ENCODE measurements around the gene CCDC69.
"Not testable (repeated sequence)": the region's sequence is repeated elsewhere in the genome, so short reads cannot be mapped to it uniquely, and the experiment has no call there.

CCDC69 gene

GRCh38 chr5:151196556-151197290 lies 27.2 kb downstream of the CCDC69 start:
- no peak for DNase-seq

GRCh38 chr5:151195622-151196021 lies 28.3 kb downstream of the CCDC69 start:
- DNase-seq: no peak

- no peak for DNase-seq
These were observed 31.3 kb downstream of the CCDC69 start for GRCh38 chr5:151192626-151193025.

- DNase-seq: no peak
These were observed 32.2 kb downstream of the CCDC69 start for GRCh38 chr5:151191661-151192060.

- DNase-seq: no peak
These were observed 34.7 kb downstream of the CCDC69 start for GRCh38 chr5:151189151-151189550.

- DNase-seq: no peak
These were observed 37.4 kb downstream of the CCDC69 start for GRCh38 chr5:151186538-151186937.

- no peak for DNase-seq
These were observed 37.8 kb downstream of the CCDC69 start for GRCh38 chr5:151186052-151186451.

GRCh38 chr5:151184316-151185042 lies 39.4 kb downstream of the CCDC69 start:
- no peak for DNase-seq

GRCh38 chr5:151183456-151184245 lies 40.2 kb downstream of the CCDC69 start:
- DNase-seq: no peak

- DNase-seq: no peak
These were observed 40.9 kb downstream of the CCDC69 start for GRCh38 chr5:151182976-151183375.

- no peak for DNase-seq
These were observed 41.4 kb downstream of the CCDC69 start for GRCh38 chr5:151182524-151182900.

- DNase-seq: no peak
These were observed 41.9 kb downstream of the CCDC69 start for GRCh38 chr5:151181818-151182523.

GRCh38 chr5:151180291-151180690 lies 43.6 kb downstream of the CCDC69 start:
- DNase-seq: no peak

GRCh38 chr5:151179489-151179840 lies 44.4 kb downstream of the CCDC69 start:
- DNase-seq: no peak

GRCh38 chr5:151178777-151179488 lies 45.0 kb downstream of the CCDC69 start:
- no peak for DNase-seq

GRCh38 chr5:151178372-151178771 lies 45.5 kb downstream of the CCDC69 start:
- no peak for DNase-seq

- DNase-seq: not testable (repeated sequence)
These were observed 47.6 kb downstream of the CCDC69 start for GRCh38 chr5:151176268-151176667.

GRCh38 chr5:151174612-151175101 lies 49.2 kb downstream of the CCDC69 start:
- no peak for DNase-seq

- no peak for DNase-seq
These were observed 49.9 kb downstream of the CCDC69 start for GRCh38 chr5:151173711-151174611.

GRCh38 chr5:151171529-151171928 lies 52.4 kb downstream of the CCDC69 start:
- DNase-seq: no peak

All from anterior cingulate cortex (tissue), 58 donors.